Activated CD4-positive, alpha-beta T cell treated with anti-CD3 and anti-CD28 coated beads, Interleukin-2, amount 50 U/mL, for 24 hours (primary cell): Measurements from ENCODE around the gene CHN2.

Experiments used
- DNase-seq, 2 donors: peaks; one replicate each; pipeline ENCODE4 v3.0.0-alpha.2; 2020; ENCODE audit warnings: low read depth in 1 of 2, low spot score in 1 of 2

CHN2 gene

DNA sequence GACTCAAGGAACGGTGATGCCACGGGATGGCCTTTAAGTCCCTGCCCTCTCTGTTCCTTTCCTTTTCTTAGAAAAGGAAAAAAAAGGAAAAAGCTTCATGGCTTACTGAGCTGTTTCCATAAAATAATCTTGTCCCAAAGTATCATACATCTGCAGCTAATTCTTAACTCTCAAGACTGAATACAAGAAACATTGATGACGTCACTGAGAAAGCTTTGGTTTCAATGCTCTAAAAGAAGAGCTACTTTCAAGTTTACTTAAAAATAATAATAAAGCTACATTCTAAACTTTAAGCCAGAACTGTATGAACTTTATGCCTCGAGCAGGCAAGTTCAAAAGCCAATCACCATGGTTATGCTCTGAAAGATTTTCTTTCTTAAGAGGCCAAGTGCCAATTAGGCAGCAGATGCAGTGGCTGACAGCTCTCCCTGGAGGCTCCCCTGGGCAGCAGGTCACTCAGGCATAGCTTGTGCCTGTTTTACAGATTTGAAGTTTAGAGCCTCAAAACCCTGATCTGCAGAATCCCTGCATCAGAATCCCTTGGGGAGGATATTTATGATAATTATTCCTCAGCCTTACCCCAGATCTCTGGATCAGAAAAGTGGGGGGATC lies 165.0 kb downstream of the CHN2 start:
- DNase-seq, result no peak

DNA sequence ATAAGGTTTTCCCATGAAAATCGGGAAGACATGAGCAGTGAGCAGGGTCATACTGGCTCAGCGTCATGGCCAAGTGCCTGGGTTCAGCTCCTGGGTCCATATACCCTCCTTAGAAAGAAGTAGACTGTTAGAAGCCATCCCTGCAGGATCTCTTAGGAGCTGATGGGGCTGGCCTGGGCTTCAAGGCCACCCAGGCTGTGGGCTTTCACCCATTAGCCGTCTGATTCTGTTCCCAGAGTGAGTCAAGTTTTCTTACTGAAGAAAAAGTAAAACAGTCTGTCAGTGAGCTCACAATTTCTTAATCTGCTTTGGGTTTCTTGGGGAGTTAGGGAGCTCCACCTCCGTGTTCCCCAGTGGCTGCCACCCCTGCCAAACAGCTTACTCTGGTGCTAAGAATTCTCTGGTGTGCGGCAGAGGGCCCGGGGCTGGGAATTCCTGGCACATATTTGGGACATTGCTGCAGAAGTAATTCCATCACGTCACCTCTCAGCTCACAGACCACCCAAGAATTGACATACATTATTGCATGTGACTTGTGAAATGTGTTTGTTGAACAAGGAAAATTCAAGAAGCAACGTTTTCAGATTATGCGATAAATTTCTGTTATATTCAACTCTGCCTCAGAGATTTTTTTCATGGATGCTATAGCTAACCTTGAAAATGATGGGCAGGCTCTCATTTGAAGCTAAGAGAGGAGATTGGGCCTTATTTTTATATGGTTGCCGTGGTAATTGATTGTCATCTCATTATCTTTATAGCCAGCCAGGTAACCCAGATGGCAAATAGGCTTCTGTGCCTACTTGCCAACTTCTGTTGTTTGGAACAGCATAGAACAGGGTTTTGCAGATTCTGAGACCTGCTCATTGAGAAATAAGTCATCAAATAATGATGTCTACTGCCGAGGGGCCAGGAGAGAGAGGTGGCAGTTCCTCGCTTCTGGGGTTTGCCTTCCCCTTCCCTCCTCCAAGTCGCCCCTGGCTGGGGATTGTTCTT lies 166.4 kb downstream of the CHN2 start:
- DNase-seq, result no peak

DNA sequence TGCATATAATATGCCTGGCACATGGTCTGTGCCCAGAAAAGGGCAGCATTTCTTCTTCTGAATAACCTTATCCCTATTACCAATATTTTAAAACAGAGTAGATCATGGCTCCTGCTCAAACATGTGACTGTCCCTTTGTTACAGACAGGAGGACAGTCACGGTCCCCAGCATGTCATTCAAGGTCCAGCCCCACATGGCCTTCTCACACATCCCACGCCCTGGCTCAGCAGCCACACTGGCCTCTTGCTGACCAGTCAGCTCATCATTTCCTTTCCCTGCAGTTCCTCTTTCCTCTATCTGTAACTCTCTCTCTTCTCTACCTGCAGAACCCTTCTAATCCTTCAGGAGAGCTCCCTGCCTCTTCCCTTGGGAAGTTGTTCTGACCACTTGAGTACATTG lies 167.8 kb downstream of the CHN2 start:
- DNase-seq, result no peak

DNA sequence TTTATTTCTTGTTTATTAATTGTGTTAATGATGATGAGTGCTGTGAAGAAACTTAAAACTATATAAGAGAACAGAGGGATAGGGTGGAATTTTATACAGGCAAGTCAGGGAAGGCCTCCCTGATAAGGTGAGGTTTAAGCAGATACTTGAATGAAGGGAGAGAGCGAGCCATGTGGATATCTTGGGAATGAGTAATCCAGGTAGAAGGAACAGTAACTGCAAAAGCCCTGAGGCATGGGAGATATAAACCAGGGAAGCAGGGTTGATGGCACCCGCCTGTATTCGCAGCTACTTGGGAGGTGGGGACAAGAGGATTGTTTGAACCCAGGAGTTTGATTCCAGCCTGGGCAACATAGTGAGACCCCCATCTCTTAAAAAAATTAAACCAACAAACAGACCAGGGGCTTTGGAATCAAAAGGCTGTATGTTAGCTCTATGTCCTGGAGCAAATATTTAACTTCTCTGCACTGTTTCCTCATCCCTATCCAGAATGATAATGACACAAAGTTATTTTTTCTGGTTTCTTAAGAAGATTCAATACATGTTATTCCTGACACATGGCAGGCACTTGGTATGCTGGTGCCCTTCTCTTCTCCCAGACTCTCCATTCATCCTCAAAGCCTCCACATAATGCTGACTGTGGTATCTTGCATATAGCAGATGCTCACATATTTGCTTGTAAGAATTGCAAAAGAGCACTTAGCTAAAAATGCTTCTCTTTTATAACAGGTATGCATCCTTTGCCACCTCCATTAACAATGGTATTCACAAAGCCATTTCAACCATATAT lies 169.3 kb downstream of the CHN2 start:
- no peak for DNase-seq

DNA sequence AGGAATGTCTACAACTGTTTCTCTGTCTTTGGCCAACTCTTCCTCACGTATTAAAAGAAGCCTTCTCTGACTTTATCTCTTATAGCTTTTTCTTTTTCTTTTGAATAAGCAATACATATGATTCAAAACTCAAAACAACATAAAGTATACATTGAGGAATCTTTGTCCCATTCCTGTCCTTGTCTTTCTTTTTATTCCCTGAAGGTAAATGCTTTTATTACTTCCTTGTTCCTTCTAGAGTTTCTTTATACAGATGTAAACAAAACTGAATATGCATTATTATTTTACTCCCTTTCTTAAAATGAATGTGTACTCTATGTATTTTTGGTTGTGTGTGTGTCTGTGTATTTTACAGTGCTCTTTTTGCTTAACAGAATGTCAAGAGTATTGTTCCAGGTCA lies 170.1 kb downstream of the CHN2 start:
- no peak for DNase-seq

DNA sequence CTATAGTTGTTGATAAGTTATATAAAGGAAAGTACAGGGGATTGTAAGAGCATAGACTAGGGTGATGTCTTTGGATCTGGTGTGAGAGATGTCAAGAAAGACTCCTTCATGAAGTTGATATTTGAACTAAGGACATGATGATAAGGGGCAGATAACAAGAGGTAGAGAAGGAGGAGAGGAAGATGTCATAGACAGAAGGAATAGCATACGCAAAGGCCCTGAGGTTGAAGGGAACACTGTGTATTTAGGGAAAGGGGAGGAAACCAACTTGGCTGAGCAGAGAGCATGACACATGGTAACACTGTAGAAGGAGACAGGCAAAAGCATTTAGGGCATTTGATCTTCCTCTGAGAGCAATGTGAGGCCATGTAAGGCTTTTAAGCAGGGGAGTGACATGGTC lies 170.8 kb downstream of the CHN2 start:
- DNase-seq, result no peak

DNA sequence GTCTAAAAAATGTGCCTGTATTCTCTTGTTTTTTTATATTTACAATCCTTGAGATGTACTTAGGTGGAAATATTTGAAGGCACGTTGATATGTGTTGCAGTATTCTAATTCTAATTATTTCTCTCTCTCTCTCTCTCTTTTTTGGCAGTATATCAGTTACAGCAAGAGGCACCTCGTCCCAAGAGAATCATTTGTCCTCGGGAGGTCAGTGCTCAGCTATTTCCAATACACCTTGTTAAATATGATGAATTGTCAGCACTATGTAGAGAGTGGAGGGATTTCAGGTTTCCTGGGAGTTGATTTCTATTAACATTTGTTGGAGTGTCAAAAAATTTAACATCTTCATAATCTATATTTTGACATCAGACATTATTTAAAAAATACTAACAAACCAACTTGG lies 173.2 kb downstream of the CHN2 start:
- no peak for DNase-seq

DNA sequence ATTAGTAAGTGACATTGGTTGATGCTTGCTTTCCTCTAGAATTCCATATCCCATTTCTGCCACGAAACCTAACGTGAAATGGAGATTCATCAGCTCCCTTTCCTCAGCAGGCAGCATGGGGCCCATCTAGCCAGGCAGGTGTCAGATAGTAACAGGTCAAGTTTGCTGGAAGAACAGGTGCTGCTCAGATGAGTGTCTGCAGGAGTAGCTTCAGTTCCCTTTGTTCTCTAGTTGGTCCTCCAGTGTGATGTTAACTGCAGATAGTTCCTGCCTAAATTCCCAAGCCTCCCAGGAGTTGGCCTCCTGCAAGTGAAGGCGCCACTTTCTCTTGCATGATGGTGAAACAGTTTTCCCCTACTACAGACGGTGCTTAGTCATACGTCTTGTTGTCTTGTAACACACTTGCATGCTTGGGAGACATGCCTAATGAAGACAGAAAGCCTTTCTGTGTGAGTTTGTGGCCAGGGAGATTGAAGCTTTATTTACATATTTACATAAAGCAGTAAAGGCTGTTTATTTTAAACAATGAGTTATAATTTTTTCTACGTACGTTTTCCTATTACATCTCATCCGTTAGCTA lies 175.4 kb downstream of the CHN2 start:
- no peak for DNase-seq

DNA sequence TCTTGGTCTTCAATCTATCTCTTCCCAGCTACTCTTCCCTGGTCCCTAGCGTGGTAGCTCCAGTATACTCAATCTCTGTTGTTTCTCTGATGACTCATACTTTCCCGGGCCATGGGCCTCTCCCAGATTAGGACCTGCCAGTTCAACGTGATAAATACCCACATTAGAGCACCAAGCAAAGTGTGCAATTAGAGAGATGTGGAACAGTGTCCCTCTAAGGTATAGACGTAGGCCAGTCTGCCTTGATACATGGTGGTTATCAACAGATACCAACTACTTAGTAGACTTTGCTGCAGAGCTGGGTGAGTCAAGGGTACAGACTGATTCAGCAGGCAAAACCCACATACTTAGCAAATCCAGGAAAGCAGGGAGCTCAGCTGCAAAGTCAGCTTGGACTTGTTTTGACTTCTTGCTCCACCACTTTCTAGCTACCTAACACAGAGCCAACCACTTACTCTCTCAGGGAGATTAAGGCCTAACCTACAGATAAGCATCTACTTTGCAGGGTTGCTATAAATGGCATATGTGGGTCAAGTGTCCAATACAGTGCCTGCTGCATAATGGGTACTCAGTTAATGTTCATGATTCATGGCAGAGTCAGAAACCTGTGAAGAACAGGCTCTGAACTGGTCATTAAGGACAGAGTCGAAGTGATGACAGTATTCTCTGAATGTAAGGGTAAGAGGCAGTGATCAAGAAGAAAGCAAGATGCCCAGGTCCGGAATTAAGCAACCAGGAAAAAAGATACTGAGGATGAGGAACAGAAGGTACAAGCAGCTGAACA lies 176.1 kb downstream of the CHN2 start:
- DNase-seq, result no peak

DNA sequence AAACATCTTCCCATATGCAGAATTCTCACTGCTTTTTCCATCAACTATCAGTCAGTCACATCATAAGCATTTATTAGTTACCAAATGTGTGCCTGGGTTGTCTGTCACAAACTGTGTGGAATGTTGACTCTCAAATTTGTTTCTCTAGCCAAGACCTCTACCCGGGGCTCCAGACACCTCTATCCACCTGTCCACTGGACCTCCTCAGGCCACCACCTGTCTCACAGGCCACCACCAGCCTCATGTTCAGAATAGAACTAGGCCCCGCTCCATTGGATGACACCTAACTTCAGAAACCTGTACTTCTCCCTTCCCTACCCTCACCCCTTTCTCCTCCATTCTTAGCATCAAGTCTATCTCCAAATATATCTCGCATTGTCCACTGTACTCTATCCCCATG lies 176.9 kb downstream of the CHN2 start:
- no peak for DNase-seq

DNA sequence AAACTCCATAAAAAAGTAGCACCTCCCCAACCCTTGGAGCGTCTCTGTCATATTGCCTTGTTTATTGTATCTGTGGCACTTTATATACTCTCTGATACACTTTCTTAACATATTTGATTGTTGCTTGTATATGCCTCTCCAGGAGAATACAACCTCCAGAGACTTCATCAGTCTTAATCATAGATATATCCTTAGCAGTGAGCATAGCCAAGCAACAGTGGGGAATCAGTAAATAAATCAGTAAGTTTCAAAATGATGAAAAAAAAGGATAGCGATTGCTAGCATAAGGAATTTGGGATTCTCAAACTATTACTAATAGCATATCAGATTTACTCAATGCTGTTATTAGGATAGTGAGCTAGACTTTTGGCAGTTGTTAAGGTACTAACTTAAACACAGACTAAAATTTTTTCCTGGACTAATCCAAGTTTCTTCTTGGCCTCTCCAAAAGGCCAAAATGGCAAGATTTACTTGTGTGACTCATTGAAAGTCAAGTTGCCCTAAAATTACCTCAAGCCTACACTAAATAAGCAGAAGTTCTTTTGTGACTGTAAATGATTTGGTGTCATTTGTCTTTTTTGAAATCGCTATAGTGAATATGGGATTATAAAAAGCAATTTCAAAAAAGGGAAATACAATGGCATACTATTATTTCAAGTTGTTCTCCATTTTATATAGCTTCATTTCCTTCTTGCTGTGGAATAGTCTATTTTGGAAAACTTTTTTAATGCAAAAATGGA lies 177.9 kb downstream of the CHN2 start:
- DNase-seq, result no peak

DNA sequence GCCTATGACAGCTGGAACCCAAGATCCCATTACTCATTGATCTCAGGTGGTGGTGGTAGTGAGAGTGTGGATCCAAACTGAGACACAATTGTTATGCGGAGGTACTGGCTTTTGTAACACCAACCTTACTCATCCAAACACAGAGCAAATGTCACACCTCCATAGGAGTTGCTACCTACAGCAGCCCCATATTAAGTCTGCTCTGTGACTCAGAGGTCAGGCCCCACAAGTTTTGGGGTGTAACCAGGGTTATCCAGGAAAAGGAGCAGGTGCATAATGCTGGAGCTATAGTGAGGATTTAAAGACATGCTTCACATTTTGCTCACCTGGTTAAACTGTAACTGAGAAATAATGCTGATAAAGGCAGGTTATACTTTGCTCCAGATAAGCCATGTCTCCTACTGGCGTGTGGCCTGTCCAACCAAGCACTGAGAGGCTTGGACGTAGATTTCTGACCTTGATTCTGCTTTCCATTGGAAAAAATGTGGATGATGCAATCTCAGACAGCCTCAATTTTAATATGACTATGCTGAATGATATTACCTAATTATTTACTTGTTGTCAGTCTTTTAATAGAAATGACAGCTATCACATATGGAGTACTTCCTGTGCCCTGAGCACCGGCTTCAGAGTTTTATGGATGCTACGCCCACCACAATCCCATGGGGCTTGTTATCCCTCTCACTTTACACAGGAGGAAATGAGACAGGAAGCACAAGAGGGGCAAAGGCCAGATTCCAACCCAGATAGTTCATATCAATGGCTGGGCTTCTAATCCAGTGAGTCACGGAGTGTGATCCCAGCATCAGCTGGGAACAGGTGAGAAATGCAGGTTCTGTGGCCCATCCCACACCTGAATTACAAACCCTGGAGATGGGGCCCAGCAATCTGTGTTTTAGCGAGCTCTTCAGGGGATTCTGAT lies 181.3 kb downstream of the CHN2 start:
- no peak for DNase-seq

DNA sequence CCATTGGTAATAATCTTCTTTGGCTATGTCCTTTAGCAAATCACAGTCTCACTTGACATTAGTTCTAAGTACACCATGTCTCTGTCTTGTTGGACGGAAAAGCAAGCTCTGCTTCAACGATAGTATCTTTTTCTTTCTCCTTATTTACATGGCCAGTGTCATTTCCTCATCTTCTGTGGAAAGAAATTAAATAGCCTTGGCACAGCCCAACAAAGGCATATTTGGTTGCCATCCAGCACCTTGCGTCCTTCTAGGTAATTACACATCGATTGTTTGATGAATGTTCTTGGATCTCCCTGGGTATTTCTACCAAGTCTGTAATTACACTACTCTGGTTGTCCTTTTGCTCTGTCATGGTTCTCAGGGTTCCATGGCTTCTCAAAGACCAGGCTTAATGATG lies 183.1 kb downstream of the CHN2 start:
- DNase-seq, result no peak

DNA sequence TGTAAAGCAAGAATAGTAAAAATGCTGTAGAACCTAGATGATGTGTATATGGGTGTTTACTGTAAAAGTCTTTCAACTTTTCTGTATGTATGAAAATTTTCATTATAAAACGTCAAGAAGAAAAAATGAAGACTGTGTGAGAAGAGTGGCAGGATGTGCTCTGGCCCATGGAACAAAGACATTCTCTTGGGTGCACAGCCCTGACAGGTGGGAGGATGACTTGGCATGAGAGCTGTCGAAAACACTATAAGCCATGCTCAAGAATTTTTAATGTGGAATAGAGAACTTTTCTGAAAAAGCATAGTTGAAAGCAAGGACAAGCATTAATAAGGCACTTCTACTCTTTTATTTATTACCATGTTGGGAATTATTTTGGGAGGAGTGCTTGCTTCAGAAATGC lies 185.0 kb downstream of the CHN2 start:
- no peak for DNase-seq

DNA sequence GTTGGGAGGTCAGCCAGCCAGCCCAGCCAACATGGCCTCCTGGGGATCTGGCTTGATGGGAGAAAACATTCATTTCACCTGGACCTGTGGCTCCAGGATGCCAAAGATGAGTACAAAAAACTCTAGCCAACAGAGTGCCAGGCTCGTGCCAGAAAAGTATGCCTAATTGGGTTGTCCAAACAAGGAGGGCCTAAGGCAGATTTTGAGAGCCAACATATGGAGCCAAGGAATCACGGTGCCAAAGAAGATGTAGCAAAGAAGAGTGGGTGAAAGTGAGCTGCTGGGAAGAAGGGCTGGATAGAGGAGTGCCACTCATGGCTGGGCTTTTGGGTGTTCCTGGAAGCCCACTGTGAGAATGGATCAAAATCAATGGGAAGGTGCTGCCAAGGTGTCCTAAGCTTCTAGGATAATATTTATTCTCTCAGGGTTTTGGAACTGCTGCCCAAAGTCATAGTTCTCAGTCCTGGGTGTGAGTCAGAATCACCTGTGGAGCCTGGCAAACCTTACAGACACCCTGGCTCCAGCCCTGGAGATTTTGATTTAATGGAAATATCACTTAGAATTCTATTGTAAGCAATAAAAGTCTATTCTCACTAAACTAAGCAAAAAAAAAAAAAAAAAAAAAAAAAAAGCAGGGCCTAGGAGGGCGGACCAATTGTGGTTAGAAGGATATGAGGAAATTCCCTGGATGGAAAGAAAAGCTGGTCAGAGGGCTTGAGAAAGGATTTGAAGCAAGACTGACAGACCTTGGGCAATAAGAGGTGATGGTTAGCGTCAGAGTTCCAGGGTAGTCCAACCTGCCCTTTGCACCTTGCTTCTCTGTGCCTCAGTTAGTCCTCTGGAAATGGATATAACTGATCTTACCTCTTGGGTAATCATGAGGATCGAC lies 186.9 kb downstream of the CHN2 start:
- no peak for DNase-seq

DNA sequence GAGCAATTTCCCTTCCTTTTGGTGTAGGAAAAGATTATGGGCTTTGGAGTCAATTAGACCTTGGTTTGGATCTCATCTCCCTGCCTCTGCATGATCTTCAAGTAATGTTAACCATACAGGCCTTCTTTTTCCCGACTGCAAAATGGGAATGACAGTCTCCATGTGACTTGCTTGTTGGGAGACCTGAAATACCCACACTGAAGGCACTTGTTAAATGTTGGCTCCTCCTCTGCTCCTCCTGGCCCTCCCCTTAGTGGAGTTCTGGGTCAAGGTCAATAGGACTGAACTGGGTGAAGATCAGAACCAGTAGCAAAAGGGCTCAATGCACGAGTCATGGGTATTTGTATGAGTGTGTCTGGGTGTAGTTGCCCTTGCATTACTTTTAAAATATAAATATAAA lies 189.7 kb downstream of the CHN2 start:
- DNase-seq, result no peak

DNA sequence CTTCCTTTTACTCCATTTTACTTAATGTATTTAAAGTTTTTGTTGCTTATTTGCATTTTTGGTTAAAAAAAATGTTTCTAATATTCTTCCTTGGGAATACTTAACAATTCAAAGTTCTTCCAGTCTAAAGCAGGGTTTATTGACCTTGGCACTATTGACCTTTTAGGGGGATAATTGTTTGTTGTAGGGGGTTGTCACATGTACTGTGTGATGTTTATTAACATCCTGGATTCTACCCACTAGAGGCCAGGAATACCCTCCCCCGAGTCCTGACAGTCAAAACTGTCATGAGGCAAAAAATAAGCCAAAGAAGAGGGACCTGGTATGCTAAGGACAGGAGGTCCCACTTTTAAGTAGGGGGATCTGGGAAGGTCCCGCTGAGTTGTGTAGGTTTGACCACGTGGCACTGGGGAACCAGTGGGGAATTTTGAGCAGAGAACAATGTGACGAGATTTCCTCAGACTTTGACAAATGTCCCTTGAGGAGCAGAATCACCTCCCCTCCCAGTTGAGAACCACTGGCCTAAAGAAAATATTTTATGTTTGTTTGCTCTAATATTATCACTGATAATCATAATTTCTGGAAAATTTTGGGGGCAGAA lies 190.7 kb downstream of the CHN2 start:
- no peak for DNase-seq
